SW480 (cell line): ENCODE measurements around the gene GPR157.
"Not testable (repeated sequence)": the region's sequence is repeated elsewhere in the genome, so short reads cannot be mapped to it uniquely, and the experiment has no call there.

Experiments
- DNase-seq: peaks from one replicate; pipeline ENCODE4 v3.0.0-alpha.2; 2016; ENCODE audit warnings: low spot score

The GPR157 gene

DNA sequence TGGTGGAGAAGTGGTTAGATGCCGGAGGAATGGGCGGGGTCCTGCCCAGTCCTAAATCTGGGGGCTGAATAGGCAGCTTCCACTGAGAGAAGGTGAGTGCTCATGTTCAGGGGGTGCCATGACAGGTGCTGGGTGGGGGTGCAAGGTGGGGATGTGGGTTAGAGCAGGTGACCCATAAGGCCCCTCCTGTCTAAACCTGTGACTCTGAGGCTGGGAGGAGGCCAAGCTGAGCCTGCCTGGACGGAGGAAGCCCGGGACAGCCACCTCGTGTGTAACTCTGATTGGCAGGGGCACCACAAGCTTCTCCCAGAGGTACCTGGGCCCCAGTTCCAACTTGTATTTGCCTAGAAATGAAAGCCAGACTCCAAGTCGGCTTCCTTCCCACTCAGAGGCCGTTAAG lies 10.7 kb downstream of the GPR157 start:
- no peak for DNase-seq

DNA sequence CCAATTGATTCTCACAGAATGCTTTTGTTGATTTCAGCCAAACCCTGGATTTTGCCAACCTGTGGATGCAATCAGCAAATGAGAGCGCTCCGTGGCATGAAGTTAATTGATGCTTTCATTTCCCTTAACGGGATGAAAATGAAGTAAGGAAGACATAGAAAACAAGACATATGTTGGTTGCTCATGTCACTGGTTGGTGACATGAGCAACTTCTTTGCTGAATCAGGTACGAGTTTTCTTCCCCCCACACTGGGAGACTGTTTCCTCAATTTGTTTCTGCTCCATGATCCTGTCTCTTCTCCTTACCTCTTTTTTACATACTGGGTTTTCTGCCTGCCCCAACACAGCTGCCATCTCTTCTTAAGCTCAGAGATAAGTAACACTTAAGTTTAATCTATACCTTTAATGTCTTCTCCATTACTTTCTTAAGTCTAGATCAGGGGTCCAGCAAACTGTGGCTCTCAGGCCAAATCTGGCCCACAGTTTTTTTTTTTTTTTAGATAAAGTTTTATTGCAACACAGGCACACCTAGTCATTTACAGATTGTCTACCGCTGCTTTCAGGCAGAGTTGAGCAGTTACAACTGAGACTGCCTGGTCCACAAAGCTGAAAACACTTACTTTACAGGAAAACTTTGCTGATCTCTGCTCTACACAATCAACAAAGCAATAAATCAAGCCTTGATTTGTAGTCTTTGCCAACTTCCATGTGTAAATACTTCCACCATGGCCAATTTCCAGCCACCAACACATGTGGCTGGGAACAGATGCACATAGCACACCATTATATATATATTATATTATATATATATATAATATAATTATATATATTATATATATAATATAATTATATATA lies 13.3 kb downstream of the GPR157 start:
- DNase-seq = no peak

DNA sequence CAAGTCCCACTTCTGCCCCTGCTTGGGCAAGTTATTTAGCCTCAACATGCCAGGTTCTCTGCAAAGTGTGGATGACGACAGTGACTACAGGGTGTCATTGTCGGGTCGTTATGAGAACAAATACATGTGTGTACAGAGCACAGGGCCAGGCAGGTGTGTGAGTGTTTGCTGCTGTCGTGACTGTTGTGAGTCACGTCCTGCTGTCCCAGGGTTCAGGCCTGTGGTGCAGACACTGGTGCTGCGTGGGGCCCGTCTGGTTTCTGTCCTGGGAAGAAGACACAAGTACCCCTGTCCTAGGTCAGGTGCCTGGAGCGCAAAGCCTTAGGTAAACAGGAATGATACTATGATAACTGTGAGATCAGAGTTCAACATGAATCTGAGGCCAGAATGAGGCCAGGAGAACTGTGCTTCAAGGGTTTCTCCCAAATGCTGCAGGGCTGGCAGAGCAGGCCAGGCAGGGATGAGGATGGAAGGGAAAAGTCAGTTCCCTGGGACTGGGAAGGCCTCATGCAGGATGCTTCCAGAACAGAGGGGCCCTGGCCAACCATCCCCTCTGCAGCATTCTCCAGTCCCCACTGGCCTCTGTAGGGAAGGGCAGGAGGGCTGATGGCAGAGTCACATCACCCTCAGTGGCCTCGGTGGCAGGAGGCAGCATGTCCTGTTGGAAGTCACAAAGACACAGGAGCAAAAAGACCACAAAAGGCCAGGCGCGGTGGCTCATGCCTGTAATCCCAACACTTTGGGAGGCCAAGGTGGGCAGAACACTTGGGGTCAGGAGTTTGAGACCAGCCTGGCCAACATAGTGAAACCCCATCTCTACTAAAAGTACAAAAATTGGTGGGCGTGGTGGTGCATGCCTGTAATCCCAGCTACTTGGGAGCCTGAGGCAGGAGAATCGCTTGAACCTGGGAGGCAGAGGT lies 15.7 kb downstream of the GPR157 start:
- peak; percentile 61 for DNase-seq

DNA sequence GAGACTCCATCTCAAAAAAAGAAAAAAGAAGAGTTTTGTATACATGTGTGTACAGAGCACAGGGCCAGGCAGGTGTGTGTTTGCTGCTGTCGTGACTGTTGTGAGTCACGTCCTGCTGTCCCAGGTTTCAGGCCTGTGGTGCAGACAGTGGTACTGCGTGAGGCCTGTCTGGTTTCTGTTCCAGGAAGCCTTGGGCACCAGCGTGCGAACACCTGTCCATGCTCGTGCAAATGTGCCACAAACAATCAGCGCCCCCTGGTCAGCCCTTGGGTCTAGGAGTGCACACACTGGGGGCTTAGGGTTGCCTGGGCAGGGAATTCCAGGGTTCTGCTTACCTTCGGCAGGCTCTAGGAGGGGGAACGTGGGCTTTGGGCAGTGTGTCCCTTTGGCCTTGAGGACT lies 16.9 kb downstream of the GPR157 start:
- DNase-seq = no peak

GRCh38 chr1:9111357-9111691 lies 17.6 kb downstream of the GPR157 start:
- no peak for DNase-seq

- peak; percentile 75 for DNase-seq
Measured at GRCh38 chr1:9110669-9111356, 18.1 kb downstream of the GPR157 start.

- DNase-seq = no peak
Measured at GRCh38 chr1:9108056-9108665, 20.7 kb downstream of the GPR157 start.

DNA sequence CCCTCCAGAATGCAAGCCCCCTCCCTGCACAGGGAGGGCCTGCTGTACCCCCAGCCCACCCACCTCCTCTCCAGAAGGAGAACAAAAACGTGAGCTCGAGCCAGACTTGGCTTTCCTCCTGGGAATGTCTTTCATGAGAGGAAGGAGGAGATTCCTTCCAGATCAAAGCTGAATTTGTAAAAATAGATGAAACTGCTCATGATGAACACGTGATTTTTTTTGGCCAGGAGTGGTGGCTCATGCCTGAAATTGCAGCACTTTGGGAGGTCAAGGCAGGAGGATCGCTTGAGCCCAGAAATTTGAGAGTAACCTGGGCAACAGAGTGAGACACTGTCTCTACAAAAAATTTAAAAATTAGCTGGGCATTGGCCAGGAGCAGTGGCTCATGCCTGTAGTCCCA lies 21.8 kb downstream of the GPR157 start:
- DNase-seq = no peak

- DNase-seq = no peak
Measured at GRCh38 chr1:9106286-9106685, 22.6 kb downstream of the GPR157 start.

- DNase-seq = no peak
Measured at GRCh38 chr1:9105336-9105867, 23.5 kb downstream of the GPR157 start.

GRCh38 chr1:9101510-9102146 lies 27.3 kb downstream of the GPR157 start:
- peak; percentile 69 for DNase-seq

DNA sequence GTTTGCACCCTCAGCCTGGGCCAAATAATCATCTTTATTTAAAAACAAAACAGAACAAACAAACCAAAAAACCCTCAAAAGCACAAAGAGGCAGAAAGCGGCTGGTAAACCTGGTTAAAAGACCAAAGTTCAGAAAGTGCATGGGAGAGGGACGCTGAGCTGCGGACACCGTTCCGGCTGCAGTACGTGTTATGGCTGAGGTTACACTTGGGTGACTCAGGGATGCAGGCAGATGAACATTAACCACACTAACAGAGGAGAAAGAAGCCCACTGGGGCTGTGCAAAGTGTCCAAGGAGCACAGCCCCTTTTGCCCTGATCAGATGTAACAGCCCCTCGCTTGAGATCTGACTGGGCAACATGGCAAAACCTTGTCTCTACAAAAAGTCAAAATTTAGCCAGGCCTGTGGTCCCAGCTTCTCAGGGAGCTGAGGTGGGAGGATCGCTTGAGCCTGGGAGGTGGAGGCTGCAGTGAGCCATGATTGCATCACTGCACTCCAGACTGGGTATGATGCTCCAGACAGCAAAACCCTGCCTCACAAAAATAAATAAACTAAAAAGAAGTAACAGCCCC lies 28.3 kb downstream of the GPR157 start:
- DNase-seq = no peak

GRCh38 chr1:9099555-9099954 lies 29.3 kb downstream of the GPR157 start:
- no peak for DNase-seq

GRCh38 chr1:9097947-9098705 lies 30.8 kb downstream of the GPR157 start:
- DNase-seq = no peak

DNA sequence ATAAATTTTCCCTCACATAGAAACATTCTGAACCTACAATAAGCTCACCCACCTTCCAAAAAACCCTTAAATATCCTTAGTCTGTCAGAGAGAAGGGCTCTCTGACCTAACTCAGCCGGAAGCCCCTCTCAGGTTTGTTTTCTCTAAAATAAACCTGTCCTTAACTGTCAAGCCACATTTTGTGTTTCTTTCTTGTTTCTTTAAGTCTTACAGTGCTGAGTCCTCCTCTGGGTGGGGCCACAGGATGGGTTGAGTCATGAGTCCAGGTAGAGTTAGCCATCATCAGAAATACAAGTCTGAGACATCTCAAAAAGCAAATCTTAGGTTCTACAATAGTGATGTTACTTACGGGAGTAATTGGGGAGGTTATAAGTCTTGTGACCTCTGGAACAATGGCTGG lies 33.1 kb downstream of the GPR157 start:
- no peak for DNase-seq

- DNase-seq = not testable (repeated sequence)
Measured at GRCh38 chr1:9093996-9094595, 34.8 kb downstream of the GPR157 start.

GRCh38 chr1:9093581-9093980 lies 35.3 kb downstream of the GPR157 start:
- DNase-seq = no peak

DNA sequence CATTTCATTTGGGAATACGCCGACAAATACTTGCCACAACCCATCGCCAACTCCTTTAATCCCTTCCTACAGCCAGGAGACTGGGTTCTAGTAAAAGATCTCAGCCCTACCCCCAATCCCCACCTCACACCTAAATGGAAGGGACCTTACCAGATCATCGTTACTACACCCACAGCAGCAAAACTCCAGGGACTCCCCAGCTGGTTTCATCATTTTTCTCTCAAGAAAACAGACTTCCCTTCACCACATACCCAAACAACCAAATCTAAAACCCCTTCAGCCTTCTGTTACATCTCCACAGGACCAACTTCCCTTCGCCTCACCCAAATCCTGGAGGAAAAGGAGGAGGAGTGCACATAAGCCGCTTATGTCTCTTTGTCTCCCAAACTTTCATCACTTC lies 35.8 kb downstream of the GPR157 start:
- DNase-seq = no peak

- DNase-seq = no peak
Measured at GRCh38 chr1:9088807-9089206, 40.1 kb downstream of the GPR157 start.
